Measurements from ENCODE around the gene ENOX1. TPM values are rescaled to one million over a fixed set of nuclear protein-coding genes. Genes with fewer than 3 reads are reported as not detected.

The ENOX1 gene
- total and polyA plus RNA-seq, 2 of the 13 experiments (the other 11 are each of a cell fraction or from before 2014, with no cell fraction given): not detected

DNA sequence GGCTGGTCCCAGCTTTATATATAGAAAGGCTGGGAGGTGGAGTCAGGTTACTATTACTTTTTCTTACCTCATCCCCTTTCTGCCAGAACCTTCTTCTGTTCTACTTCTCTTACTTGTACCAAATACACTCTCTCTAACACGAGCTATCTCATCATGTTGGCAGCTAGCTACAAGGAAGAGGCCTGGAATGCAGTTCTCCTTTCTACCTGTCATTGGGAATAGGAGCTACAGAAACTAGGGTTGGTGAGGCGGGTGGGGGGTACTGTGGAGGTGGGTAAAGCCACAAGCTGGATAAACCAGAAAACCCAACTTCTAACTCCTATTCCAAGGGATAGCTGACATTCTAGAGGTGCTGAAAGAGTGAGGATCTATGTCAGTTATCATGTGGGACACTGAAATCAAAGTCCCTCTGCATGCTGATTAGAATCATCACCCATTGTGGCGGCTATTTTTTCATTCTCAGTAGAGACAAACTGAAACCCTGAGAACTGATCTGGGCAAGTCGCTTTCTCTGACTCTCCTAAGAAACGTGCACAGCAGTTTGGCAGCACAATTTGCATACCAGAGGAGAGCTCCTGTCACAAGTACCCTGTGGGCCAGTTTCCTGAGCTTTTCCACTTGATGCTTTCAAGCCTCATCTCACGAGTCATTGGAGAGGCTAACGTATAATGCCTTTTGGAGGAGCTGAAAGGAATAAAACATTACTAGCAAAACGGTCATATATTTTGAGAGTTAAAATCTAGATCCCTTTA, 358.1 kb downstream of the ENOX1 start:
- Histone ChIP-seq H3K27me3 (ENCODE audit: control insufficient read depth in 1 of 2, insufficient read depth in 2 of 2, low read length in 2 of 2) (no peaks in the 10 kb centered on the region), H3K4me3 (replicated peaks in 1 of 3; ENCODE audit: insufficient read depth in 1 of 3, low read depth in 2 of 3, low read length in 3 of 3) (no peak overlapping the region), H3K27ac (ENCODE audit: extremely low read length, insufficient read depth, low read length) (no peak overlapping the region), H3K4me2 (ENCODE audit: low read depth, low read length) (no peak overlapping the region), H4K20me1 (ENCODE audit: insufficient read depth, low read length) (no peaks in the 10 kb centered on the region), H3K36me3 (replicated peaks in 1 of 2; ENCODE audit: control insufficient read depth in 1 of 2, insufficient read depth in 2 of 2, low read length in 2 of 2) (no peaks in the 10 kb centered on the region), H3K9me3 (ENCODE audit: low read length) (no peaks in the 10 kb centered on the region), H3K79me2 (ENCODE audit: insufficient read depth, low read length) (no peaks in the 10 kb centered on the region), H3K4me1 (ENCODE audit: insufficient read depth, low read length) (no peaks in the 10 kb centered on the region), H3K9ac (ENCODE audit: insufficient read depth, low read depth, low read length) (no peak overlapping the region), H2AFZ (ENCODE audit: low read length) (no peak overlapping the region)
- ChIA-PET CTCF (ENCODE audit: low intra/inter-chr PET ratio, low total read pairs) (no interaction called here), POLR2A (no interaction called here)
- FAIRE-seq: no peak
- 9% methylated on average over 8 of the region's 8 CpGs for WGBS (ENCODE audit: low lambda C conversion rate)
- in situ Hi-C loops (cut with HindIII; ENCODE audit: extremely low pct_ligation_motif_present, low pct_unique_long_range_greater_than_20kb): no loop called here
- no peak for DNase-seq (ENCODE audit: low spot score)
- intact Hi-C loops (cut with micrococcal nuclease; ENCODE audit: unreplicated experiment): no loop called here
- BruUV-seq (replicated peaks): no TSS peak
- ATAC-seq: no peak
- TF ChIP-seq SATB2 (CRISPR knock-in tag; IDR thresholded peaks at IDR 0.05) (no peak), ISX (CRISPR knock-in tag; conservative IDR thresholded peaks at IDR 0.05) (no peak), TARDBP (CRISPR knock-in tag; IDR thresholded peaks at IDR 0.05) (no peak)

GRCh38 chr13:43426355-43426754, 360.4 kb downstream of the ENOX1 start:
- POLR2A ChIA-PET: no interaction called here
- Histone ChIP-seq H3K4me1 (ENCODE audit: insufficient read depth, low read length) (no peaks in the 10 kb centered on the region), H3K27ac (ENCODE audit: extremely low read length, insufficient read depth, low read length) (no peak overlapping the region), H3K36me3 (replicated peaks in 1 of 2; ENCODE audit: control insufficient read depth in 1 of 2, insufficient read depth in 2 of 2, low read length in 2 of 2) (no peaks in the 10 kb centered on the region), H3K27me3 (ENCODE audit: control insufficient read depth in 1 of 2, insufficient read depth in 2 of 2, low read length in 2 of 2) (no peaks in the 10 kb centered on the region), H4K20me1 (ENCODE audit: insufficient read depth, low read length) (no peaks in the 10 kb centered on the region), H3K9me3 (ENCODE audit: low read length) (no peaks in the 10 kb centered on the region), H3K4me2 (ENCODE audit: low read depth, low read length) (no peak overlapping the region), H3K79me2 (ENCODE audit: insufficient read depth, low read length) (no peaks in the 10 kb centered on the region), H2AFZ (ENCODE audit: low read length) (no peak overlapping the region), H3K9ac (ENCODE audit: insufficient read depth, low read depth, low read length) (no peak overlapping the region), H3K4me3 (replicated peaks in 1 of 3; ENCODE audit: insufficient read depth in 1 of 3, low read depth in 2 of 3, low read length in 3 of 3) (no peak overlapping the region)
- in situ Hi-C loops (cut with HindIII; ENCODE audit: extremely low pct_ligation_motif_present, low pct_unique_long_range_greater_than_20kb) (no loop called here), intact Hi-C loops (cut with micrococcal nuclease; ENCODE audit: unreplicated experiment) (no loop called here)
- no peak for DNase-seq (ENCODE audit: low spot score)
- no peak for TF ChIP-seq ZNF138 (CRISPR knock-in tag; IDR thresholded peaks at IDR 0.05; ENCODE audit: low read depth)
- no peak for TF ChIP-seq NCOA1 (CRISPR knock-in tag; IDR thresholded peaks at IDR 0.05)
- TF ChIP-seq, protein P1, sequence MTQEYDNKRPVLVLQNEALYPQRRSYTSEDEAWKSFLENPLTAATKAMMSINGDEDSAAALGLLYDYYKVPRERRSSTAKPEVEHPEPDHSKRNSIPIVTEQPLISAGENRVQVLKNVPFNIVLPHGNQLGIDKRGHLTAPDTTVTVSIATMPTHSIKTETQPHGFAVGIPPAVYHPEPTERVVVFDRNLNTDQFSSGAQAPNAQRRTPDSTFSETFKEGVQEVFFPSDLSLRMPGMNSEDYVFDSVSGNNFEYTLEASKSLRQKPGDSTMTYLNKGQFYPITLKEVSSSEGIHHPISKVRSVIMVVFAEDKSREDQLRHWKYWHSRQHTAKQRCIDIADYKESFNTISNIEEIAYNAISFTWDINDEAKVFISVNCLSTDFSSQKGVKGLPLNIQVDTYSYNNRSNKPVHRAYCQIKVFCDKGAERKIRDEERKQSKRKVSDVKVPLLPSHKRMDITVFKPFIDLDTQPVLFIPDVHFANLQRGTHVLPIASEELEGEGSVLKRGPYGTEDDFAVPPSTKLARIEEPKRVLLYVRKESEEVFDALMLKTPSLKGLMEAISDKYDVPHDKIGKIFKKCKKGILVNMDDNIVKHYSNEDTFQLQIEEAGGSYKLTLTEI (CRISPR knock-in tag; conservative IDR thresholded peaks at IDR 0.05): no peak
- TF ChIP-seq ZKSCAN1 (IDR thresholded peaks at IDR 0.05; ENCODE audit: low read length): no peak
- no peak for TF ChIP-seq ZNF430 (CRISPR knock-in tag; IDR thresholded peaks at IDR 0.05)
- no peak for TF ChIP-seq NFRKB (IDR thresholded peaks at IDR 0.05)
- no peak for TF ChIP-seq MAFG (CRISPR knock-in tag; IDR thresholded peaks at IDR 0.05)
- no peak for TF ChIP-seq ZNF337 (CRISPR knock-in tag; IDR thresholded peaks at IDR 0.05; ENCODE audit: borderline replicate concordance, low read depth)
- TF ChIP-seq LBX2 (CRISPR knock-in tag; IDR thresholded peaks at IDR 0.05; ENCODE audit: borderline replicate concordance): no peak
- no peak for TF ChIP-seq RXRB (CRISPR knock-in tag; IDR thresholded peaks at IDR 0.05; ENCODE audit: borderline replicate concordance)
- TF ChIP-seq FOXJ3 (CRISPR knock-in tag; IDR thresholded peaks at IDR 0.05; ENCODE audit: borderline replicate concordance): no peak
- no peak for TF ChIP-seq ZKSCAN8 (CRISPR knock-in tag; IDR thresholded peaks at IDR 0.05; ENCODE audit: borderline replicate concordance)
- TF ChIP-seq ELF4 (CRISPR knock-in tag; IDR thresholded peaks at IDR 0.05; ENCODE audit: borderline replicate concordance): no peak
- TF ChIP-seq BCL6 (CRISPR knock-in tag; IDR thresholded peaks at IDR 0.05): no peak
- TF ChIP-seq TOPORS (CRISPR knock-in tag; IDR thresholded peaks at IDR 0.05): no peak
- no peak for ATAC-seq
- CTCF ChIA-PET (ENCODE audit: low intra/inter-chr PET ratio, low total read pairs): no interaction called here
- no peak for FAIRE-seq
- WGBS (ENCODE audit: low lambda C conversion rate): 3% methylated on average over 4 of the region's 4 CpGs
- no TSS peak for BruUV-seq (replicated peaks)

All from HepG2 (cell line).